Effector memory CD8-positive, alpha-beta T cell (primary cell): Measurements from ENCODE around the gene RFT1.
A peak's percentile ranks its signal among the peaks of the same experiment; 100 is the strongest.
"Not testable (repeated sequence)": the region's sequence is repeated elsewhere in the genome, so short reads cannot be mapped to it uniquely, and the experiment has no call there.

ENCODE experiments used
- ATAC-seq: fragments of 150-1000 bp; cut with Tn5 transposase; replicated peaks from 2 replicates; pipeline ENCODE4 v1.10.0; 2021; ENCODE audit warnings: mild to moderate bottlenecking, moderate library complexity
- DNase-seq, 3 experiments: peaks; one replicate each; pipeline ENCODE4 v3.0.0; 2021
- H3K27ac Mint-ChIP-seq, 2 donors: one replicate each; pipeline ENCODE4 v1.8.0; 2022; ENCODE audit warnings: mild to moderate bottlenecking in 2 of 2, mixed read lengths in 2 of 2, moderate library complexity in 2 of 2
- H3K27me3 Mint-ChIP-seq, 2 donors: one replicate each; pipeline ENCODE4 v1.8.0; 2022; ENCODE audit warnings: mixed read lengths in 2 of 2
- H3K36me3 Mint-ChIP-seq: one replicate; pipeline ENCODE4 v1.8.0; 2022; ENCODE audit warnings: mild to moderate bottlenecking, moderate library complexity, mixed read lengths; ENCODE audit not compliant: insufficient read depth
- H3K4me1 Mint-ChIP-seq, 2 donors: one replicate each; pipeline ENCODE4 v1.8.0; 2022; ENCODE audit warnings: low read depth in 2 of 2, mixed read lengths in 2 of 2
- H3K4me3 Mint-ChIP-seq, 2 donors: one replicate each; pipeline ENCODE4 v1.8.0; 2022; ENCODE audit warnings: mild to moderate bottlenecking in 2 of 2, mixed read lengths in 2 of 2, moderate library complexity in 2 of 2
- H3K9me3 Mint-ChIP-seq, 2 donors: one replicate each; pipeline ENCODE4 v1.8.0; 2022; ENCODE audit warnings: mixed read lengths in 2 of 2

Gene RFT1

DNA sequence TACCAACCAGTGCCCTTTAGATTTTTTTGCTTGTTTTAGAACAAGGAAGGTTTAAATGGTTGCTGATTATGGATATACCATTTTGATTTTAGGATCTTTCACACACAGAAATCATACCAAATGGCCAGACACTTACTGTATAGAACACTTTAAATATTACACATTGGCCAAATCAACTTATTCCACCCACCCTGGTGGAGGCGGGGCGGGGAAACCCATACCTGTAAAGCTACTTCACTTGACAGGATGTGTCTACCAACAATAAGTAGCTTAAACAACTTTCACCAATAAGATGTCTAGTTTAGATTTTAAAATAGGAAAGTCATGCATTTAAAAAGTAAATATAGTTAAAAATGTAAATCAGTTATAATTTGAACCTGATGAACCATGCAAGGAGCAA, 67.3 kb downstream of the RFT1 start:
- Mint-ChIP-seq H3K4me1 (no peaks in the 10 kb centered on the region), H3K27me3 (peaks cover 10 to 11% of the 10 kb centered on the region in 2 donors), H3K4me3 (no peak overlapping the region), H3K27ac (no peak overlapping the region), H3K36me3 (no peaks in the 10 kb centered on the region), H3K9me3 (no peaks in the 10 kb centered on the region)
- no peak for ATAC-seq
- DNase-seq = no peak

DNA sequence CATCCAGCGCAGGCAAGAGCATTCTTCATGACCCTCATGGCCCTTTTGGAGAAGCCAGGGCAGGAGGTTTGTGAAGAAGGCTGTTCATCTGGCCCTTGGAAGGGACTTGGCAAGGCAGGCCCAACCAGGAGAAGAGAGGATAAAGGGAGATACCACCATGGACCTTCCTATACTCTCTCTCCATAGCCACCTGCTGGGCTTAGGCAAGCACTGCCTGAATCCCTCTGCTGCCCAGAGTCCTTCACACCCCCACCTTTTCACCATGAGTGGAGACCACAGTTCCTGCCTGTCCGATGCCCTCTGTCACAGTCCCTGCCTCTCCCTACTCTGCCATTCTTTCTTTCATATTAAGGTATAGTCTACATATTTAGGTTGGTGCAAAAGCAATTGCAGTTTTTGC, 73.8 kb downstream of the RFT1 start:
- Mint-ChIP-seq H3K36me3 (peaks cover 3% of the 10 kb centered on the region), H3K4me3 (no peak overlapping the region), H3K4me1 (no peaks in the 10 kb centered on the region), H3K9me3 (no peaks in the 10 kb centered on the region), H3K27me3 (no peaks in the 10 kb centered on the region), H3K27ac (no peak overlapping the region)
- ATAC-seq (no peak), DNase-seq (no peak)

DNA sequence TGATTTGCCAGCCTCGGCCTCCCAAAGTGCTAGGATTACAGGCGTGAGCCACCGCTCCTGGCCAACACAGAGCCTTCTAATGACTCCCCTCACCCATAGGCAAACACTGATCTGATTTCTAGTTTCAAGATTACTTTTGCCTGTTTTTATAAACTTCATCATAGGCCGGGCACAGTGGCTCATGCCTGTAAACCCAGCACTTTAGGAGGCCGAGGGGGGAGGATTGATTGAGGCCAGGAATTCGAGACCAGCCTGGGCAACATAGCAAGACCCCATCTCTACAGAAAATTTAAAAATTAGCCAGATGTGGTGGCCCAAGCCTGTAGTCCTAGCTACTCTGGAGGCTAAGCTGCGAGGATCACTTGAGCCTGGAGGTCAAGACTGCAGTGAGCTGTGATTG, 76.0 kb downstream of the RFT1 start:
- H3K4me3 Mint-ChIP-seq, H3K27ac Mint-ChIP-seq, H3K4me1 Mint-ChIP-seq, ATAC-seq, DNase-seq, H3K27me3 Mint-ChIP-seq, H3K9me3 Mint-ChIP-seq, H3K36me3 Mint-ChIP-seq: not testable (repeated sequence)

DNA sequence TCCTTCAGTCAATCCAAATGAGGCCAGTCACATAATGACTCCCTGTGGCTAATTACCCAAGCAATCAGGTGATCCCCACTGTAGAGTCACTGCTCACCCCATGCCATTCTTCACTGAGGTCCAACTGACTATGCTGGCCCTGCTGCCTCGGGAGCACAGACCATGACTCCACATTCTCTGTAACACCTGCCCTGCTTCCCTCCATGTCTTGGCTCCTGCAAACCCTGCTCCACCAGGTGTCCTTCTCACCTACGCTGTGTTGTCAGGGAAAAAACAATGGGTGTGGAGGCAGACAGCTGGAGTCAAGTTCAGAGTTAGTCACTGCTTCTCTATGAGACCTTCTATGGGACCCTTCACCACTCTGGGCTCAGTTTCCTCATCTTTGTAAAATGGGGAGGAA, 78.3 kb downstream of the RFT1 start:
- Mint-ChIP-seq H3K27me3 (no peaks in the 10 kb centered on the region), H3K36me3 (peaks cover 5% of the 10 kb centered on the region), H3K4me3 (no peak overlapping the region), H3K27ac (no peak overlapping the region), H3K9me3 (no peaks in the 10 kb centered on the region), H3K4me1 (peaks cover 3 to 4% of the 10 kb centered on the region in 2 donors)
- ATAC-seq = no peak
- DNase-seq = no peak

DNA sequence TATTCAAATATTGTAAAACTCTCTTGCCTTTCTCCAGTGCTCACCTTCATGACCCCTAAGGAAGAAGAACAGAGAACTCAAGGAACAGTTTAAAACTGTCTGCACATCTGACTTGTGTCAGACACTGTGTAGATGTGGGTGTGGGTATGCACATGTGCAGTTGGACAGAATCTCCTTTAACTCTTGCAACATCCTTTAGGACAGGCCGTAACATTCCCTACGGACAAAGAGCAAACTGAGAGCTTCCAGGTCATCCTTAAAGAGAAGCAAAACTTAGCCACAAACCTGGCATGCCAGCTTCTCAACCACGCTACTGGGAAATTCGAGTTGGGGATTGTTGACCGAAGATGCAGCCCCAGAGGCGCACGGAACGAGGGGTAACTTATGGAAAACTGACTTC, 80.2 kb downstream of the RFT1 start:
- H3K9me3 Mint-ChIP-seq = no peaks in the 10 kb centered on the region
- H3K27me3 Mint-ChIP-seq = no peaks in the 10 kb centered on the region
- no peak for DNase-seq
- H3K4me3 Mint-ChIP-seq = no peak overlapping the region
- H3K27ac Mint-ChIP-seq = no peak overlapping the region
- H3K4me1 Mint-ChIP-seq = peaks cover 6 to 8% of the 10 kb centered on the region in 2 donors
- ATAC-seq = no peak
- H3K36me3 Mint-ChIP-seq = peaks cover 10% of the 10 kb centered on the region

DNA sequence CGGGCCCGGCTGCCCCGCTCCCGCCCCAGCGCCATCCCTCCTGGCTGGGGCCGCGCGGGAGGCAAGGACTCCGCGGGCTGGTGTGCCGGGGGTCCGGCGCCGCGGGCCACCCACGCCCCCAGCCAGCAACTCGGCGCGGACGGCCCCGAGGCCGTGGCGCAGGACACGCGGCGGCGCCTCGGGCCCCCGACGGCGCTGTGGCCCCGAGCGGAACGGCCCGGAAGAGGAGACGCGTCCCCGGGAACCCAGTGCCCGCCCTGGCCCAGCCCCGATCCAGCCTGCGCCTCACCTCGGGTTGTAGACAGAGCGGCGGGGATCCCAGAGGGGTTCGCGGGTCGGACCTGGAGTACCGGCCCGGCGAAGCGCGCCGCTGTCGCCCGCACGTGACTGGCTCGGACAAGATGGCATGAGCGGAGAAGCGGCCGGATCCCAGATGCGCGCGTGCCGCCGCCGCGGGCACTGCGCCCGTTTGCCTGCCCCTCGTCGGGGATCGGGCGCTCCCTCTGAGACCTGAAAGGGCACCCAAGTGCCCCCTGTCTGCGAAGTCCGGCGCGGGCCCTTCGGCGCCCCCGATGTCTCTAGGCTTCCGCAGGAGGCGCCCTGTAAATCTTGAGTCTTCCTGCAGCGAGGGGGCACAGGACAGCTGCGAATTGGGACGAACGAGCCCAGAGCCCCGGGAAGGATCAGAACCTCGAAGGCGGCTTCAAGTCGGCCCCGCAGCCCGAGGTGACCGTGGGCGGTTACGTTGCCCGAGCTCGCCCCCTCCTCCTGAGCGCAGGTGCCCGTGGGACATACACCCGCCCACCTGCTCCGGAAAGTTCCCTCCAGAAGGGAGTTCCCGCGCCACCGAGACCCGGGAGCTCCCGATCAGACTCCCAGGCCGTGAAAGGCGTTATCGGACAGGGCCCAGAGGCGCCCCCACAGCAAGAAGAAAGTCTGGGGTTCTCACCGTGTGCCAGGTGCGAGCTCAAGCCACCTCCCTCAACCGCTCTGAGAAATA, 83.8 kb downstream of the RFT1 start:
- peak overlapping the region; percentile 86 to 91 for H3K4me3 Mint-ChIP-seq
- peak overlapping the region; percentile 83 to 91 for H3K27ac Mint-ChIP-seq
- no peaks in the 10 kb centered on the region for H3K9me3 Mint-ChIP-seq
- H3K4me1 Mint-ChIP-seq = peaks cover 16% of the 10 kb centered on the region in 2 donors
- DNase-seq = peak; percentile 64 to 67 (median 65)
- ATAC-seq = peak; percentile 61
- H3K36me3 Mint-ChIP-seq = peaks cover 17% of the 10 kb centered on the region
- no peaks in the 10 kb centered on the region for H3K27me3 Mint-ChIP-seq

DNA sequence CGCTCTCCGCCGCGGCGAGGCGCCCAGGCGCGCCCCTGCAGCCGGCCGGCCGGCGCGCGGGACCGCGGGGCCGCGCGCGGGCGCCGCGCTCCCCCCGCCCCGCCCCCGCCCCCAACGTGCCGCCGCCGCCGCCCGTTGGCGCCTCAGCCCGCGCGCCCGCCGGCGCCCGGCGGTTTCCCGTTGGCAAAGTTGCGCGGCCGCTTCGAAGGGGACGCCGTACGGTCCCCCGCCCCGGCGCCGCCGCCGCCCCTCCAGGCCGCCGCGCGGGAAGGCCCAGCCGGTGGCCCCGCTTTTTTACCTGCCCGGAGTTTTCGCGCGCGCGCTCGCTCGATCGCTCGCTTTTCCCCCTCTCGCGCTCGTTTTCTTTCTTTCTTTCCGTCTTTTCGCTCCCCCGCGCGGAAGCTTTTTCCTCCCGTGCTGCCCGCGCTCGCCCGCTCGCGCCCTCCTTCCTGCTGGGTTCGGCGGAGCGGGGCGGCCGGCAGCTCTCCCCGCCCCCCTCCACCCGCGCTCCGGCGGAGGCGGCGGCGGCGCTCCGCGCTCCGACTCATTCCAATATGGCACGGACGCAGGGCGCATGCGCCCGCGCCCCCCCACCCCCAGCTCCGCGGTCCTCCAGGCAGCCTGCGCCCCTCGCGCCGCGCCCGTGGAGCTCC, 84.6 kb downstream of the RFT1 start, which contains the start of gene SFMBT1:
Gene SFMBT1 (minus strand): TSS at position 556 of the 653 bp plus-strand sequence. CDS start 76,945 bp downstream, outside the sequence.
- Mint-ChIP-seq H3K4me3 (peak within 1 kb of the TSS; percentile 90 to 96), H3K9me3 (no peaks in the 10 kb centered on the region), H3K36me3 (peaks cover 17% of the 10 kb centered on the region), H3K27me3 (no peaks in the 10 kb centered on the region), H3K27ac (peak within 1 kb of the TSS; percentile 93 to 97), H3K4me1 (peaks cover 16 to 18% of the 10 kb centered on the region in 2 donors)
- DNase-seq (peak; percentile 40 to 59 (median 44)), ATAC-seq (peak; percentile 51)

DNA sequence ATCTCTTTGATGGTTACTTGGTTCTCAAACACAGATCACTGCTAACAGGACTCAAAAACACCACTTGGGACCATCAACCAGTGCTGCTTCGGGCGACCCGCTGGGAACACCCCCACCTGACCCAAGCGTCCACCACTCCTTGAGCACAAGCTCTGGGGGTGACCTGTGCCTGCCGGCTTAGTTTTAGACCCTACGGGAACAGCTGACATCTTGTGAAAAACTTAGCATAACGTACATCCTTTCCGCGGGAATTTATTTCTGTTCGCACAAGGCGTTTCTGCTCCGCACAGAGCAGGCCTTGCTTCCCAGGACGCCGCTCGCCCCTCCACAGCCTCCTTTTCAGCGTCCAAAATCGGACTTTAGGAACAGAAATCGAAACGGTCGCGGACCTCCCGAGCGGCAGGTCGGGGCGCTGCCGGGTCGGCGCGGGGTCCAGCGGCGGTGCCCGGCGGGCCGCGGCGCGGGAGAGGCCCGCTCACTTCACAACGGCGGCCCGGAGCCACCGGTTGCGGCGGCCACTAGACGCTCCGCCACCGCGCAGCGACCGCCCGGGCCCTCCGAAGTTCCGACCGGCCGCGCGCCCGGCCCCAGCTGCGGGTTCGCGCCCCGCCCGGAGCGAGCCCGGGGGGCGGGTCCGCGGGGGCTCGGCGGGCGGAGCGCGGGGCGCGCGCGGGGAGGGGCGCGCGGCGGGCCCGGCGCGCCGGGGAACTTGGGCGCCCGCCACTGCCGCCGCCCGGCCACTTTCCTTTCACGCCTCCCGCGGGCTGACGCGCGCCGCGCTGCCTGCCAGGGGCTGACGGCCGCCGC, 85.3 kb downstream of the RFT1 start:
- Mint-ChIP-seq H3K36me3 (peaks cover 17% of the 10 kb centered on the region), H3K4me1 (peaks cover 21 to 22% of the 10 kb centered on the region in 2 donors)

DNA sequence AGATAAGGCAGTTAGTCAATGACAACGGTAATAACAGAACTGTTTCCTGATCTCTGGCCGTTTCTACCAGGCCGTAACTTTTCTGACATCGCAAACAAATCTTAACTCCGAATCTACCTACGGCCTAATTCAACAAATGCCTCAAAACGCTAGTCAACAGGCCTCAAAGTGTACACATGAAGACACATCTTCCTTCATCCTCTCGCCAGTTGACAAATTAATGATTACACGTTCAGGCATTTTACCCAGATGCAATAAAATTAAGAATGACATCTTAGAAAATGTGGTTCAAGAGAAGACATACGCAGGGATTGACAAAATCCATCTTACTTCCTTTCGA, 85.9 kb downstream of the RFT1 start:
- no peak for DNase-seq
- Mint-ChIP-seq H3K27me3 (no peaks in the 10 kb centered on the region), H3K9me3 (no peaks in the 10 kb centered on the region), H3K4me1 (peaks cover 21 to 22% of the 10 kb centered on the region in 2 donors), H3K27ac (peak overlapping the region; percentile 93 to 97), H3K4me3 (peak overlapping the region; percentile 90 to 96), H3K36me3 (peaks cover 17% of the 10 kb centered on the region)
- no peak for ATAC-seq

More for the DNA sequence above, 85.3 kb downstream of the RFT1 start:
- H3K4me3 Mint-ChIP-seq = peak overlapping the region; percentile 90 to 96
- DNase-seq = peak; percentile 47 to 66 (median 59)
- no peaks in the 10 kb centered on the region for H3K9me3 Mint-ChIP-seq
- H3K27me3 Mint-ChIP-seq = no peaks in the 10 kb centered on the region
- peak; percentile 60 for ATAC-seq
- H3K27ac Mint-ChIP-seq = peak overlapping the region; percentile 93 to 97

DNA sequence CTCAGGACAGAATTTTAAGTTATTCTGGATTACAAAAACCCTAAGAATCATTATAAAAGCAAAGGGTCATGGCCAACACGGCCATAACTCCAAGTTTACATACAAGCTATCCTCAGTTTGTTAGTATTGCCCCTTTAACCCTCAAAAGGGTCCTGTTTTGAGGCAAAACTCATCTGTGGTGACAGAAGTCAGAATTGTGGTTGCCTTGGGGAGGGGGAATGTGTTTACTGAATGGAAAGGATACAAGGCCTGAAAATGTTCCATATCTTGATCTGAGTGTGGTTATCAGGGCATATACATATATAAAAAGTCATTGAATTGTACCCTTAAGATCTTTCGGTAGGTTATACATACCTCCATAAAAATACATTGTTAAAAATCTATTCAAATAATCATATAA, 86.5 kb downstream of the RFT1 start:
- peak overlapping the region; percentile 90 to 96 for H3K4me3 Mint-ChIP-seq
- no peaks in the 10 kb centered on the region for H3K9me3 Mint-ChIP-seq
- H3K36me3 Mint-ChIP-seq = peaks cover 17% of the 10 kb centered on the region
- ATAC-seq (no peak), DNase-seq (no peak)
- H3K27me3 Mint-ChIP-seq = no peaks in the 10 kb centered on the region
- H3K27ac Mint-ChIP-seq = peak overlapping the region in 1 of 2 donors; percentile 97
- H3K4me1 Mint-ChIP-seq = peaks cover 27% of the 10 kb centered on the region in 2 donors

DNA sequence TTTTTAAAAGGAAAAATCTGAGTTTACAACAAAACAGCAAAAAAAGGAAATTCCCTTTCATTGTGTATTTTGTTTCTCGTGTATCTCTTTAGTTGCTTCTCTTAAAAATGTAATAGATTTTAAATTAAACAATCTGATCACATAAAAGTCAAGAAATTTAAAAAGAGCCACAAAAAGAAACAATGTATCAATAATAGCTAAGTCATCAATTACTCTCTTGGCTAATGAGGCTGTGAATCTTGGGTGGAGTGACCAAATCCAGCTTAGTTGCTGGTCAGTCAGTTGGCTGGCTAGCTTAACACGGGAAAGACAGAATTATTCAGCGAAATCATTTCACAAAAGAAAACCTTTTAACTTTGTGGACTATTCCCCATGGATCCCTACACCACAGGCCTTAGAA, 87.6 kb downstream of the RFT1 start:
- ATAC-seq (no peak), DNase-seq (no peak)
- Mint-ChIP-seq H3K4me1 (peaks cover 33 to 34% of the 10 kb centered on the region in 2 donors), H3K27me3 (no peaks in the 10 kb centered on the region), H3K4me3 (peak overlapping the region in 1 of 2 donors; percentile 4), H3K9me3 (no peaks in the 10 kb centered on the region), H3K36me3 (peaks cover 17% of the 10 kb centered on the region), H3K27ac (peak overlapping the region in 1 of 2 donors; percentile 26)

DNA sequence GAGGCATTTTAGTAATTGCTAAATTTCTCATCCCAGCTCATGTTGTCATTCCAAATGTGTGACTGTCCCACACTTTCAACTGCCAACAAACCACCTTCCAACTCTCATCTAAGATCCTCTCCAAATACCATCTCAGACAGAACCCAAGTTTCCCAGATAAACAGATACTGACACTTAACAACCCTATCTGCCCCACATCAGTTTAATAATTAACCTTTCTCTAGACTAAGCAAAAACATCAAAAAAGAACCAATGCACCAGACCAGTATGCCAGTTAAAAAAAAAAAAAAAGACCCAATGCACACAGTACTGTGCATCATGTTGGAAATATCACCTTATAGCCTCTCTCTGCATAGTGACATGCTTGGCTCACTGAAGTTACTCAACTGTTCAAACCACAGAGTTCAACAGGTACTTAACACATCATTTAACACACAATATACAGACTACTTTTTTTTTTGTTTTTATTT, 89.8 kb downstream of the RFT1 start:
- ATAC-seq (peak; percentile 20), DNase-seq (no peak)
- Mint-ChIP-seq H3K27ac (no peak overlapping the region), H3K4me1 (peaks cover 38 to 42% of the 10 kb centered on the region in 2 donors), H3K27me3 (no peaks in the 10 kb centered on the region), H3K9me3 (no peaks in the 10 kb centered on the region), H3K36me3 (peaks cover 7% of the 10 kb centered on the region), H3K4me3 (peak overlapping the region in 1 of 2 donors; percentile 4)

DNA sequence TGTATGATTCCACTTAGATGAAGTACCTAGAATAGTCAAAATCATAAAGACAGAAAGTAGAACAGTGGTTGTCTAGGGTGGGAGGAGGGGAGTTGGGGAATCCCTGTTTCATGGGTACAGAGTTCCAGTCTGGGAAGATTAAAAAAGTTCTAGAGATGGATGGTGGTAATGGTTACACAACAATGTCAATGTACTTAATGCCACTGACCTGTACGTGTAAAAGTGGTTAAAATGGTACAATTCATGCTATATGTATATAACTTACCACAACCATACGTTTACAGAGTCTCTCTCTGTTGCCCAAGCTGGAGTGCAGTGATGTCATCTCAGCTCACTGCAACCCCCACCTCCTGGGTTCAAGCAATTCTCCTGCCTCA, 90.9 kb downstream of the RFT1 start:
- H3K27me3 Mint-ChIP-seq = no peaks in the 10 kb centered on the region
- H3K4me1 Mint-ChIP-seq = peaks cover 36 to 39% of the 10 kb centered on the region in 2 donors
- H3K4me3 Mint-ChIP-seq = no peak overlapping the region
- ATAC-seq (no peak), DNase-seq (no peak)
- no peaks in the 10 kb centered on the region for H3K9me3 Mint-ChIP-seq
- no peak overlapping the region for H3K27ac Mint-ChIP-seq
- H3K36me3 Mint-ChIP-seq = peaks cover under 1% of the 10 kb centered on the region
